NT2/D1 (cell line): ENCODE data around the gene FFAR2.

ENCODE experiments used
- DNase-seq: peaks from one replicate; pipeline ENCODE4 v3.0.0-alpha.2; 2011; ENCODE audit warnings: low read depth, low spot score
- H3K27me3 ChIP-seq: 2 replicates; pipeline ENCODE4 v1.6.0; 2011; ENCODE audit warnings: mild to moderate bottlenecking; ENCODE audit not compliant: insufficient read length, insufficient read depth
- H3K36me3 ChIP-seq: 2 replicates; pipeline ENCODE4 v1.6.1; 2011; ENCODE audit warnings: mild to moderate bottlenecking, low read length, mixed read lengths; ENCODE audit not compliant: insufficient read depth, insufficient read length
- H3K4me1 ChIP-seq: 2 replicates; pipeline ENCODE4 v1.5.1; 2011; ENCODE audit not compliant: insufficient read depth, insufficient read length
- H3K4me3 ChIP-seq: 2 replicates; pipeline ENCODE4 v1.5.1; 2011; ENCODE audit warnings: low read depth; ENCODE audit not compliant: insufficient read length
- H3K9ac ChIP-seq: 2 replicates; pipeline ENCODE4 v1.6.0; 2011; ENCODE audit warnings: low read depth; ENCODE audit not compliant: insufficient read length
- H3K9me3 ChIP-seq: 2 replicates; pipeline ENCODE4 v1.5.1; 2011; ENCODE audit warnings: mild to moderate bottlenecking, low read length; ENCODE audit not compliant: insufficient read depth
- SUZ12 ChIP-seq: IDR thresholded peaks from 2 replicates; pipeline ENCODE4 v1.6.1; 2011; ENCODE audit not compliant: insufficient read length, insufficient read depth; ENCODE audit errors: extremely low read depth
- YY1 ChIP-seq: IDR thresholded peaks from 2 replicates; pipeline ENCODE4 v1.6.1; 2011; ENCODE audit not compliant: insufficient read length, insufficient read depth
- ZNF274 ChIP-seq: IDR thresholded peaks from 2 replicates; pipeline ENCODE4 v1.6.1; 2011; ENCODE audit warnings: mild to moderate bottlenecking, low read depth, low read length

Gene FFAR2

GRCh38 chr19:35491836-35492360, 43.8 kb downstream of the FFAR2 start:
- Histone ChIP-seq H3K4me3 (no peak overlapping the region), H3K4me1 (peaks cover 7% of the 10 kb centered on the region), H3K36me3 (no peaks in the 10 kb centered on the region), H3K27me3 (no peaks in the 10 kb centered on the region), H3K9ac (no peak overlapping the region), H3K9me3 (no peaks in the 10 kb centered on the region)
- TF ChIP-seq SUZ12 (no peak), YY1 (no peak), ZNF274 (no peak)
- no peak for DNase-seq

GRCh38 chr19:35493971-35494370, 45.9 kb downstream of the FFAR2 start:
- no peak for DNase-seq
- no peak for TF ChIP-seq ZNF274
- Histone ChIP-seq H3K4me1 (peaks cover 7% of the 10 kb centered on the region), H3K27me3 (no peaks in the 10 kb centered on the region), H3K9me3 (no peaks in the 10 kb centered on the region), H3K9ac (no peak overlapping the region), H3K36me3 (peaks cover 11% of the 10 kb centered on the region), H3K4me3 (no peak overlapping the region)

GRCh38 chr19:35495107-35496064, 47.3 kb downstream of the FFAR2 start:
- no peak for DNase-seq
- TF ChIP-seq YY1 = no peak
- TF ChIP-seq ZNF274 = no peak
- no peak for TF ChIP-seq SUZ12
- Histone ChIP-seq H3K9me3 (no peaks in the 10 kb centered on the region), H3K4me1 (peaks cover 7% of the 10 kb centered on the region), H3K27me3 (no peaks in the 10 kb centered on the region), H3K9ac (no peak overlapping the region), H3K36me3 (peaks cover 24% of the 10 kb centered on the region), H3K4me3 (no peak overlapping the region)

- TF ChIP-seq YY1 (no peak), ZNF274 (no peak), SUZ12 (no peak)
- H3K27me3 ChIP-seq = no peaks in the 10 kb centered on the region
- H3K4me1 ChIP-seq = peaks cover 7% of the 10 kb centered on the region
- H3K9me3 ChIP-seq = no peaks in the 10 kb centered on the region
- DNase-seq = no peak
- no peak overlapping the region for H3K4me3 ChIP-seq
- H3K36me3 ChIP-seq = peaks cover 39% of the 10 kb centered on the region
- no peak overlapping the region for H3K9ac ChIP-seq
Measured at GRCh38 chr19:35497406-35497805, 49.3 kb downstream of the FFAR2 start.

- H3K27me3 ChIP-seq = no peaks in the 10 kb centered on the region
- H3K4me3 ChIP-seq = no peak overlapping the region
- no peaks in the 10 kb centered on the region for H3K9me3 ChIP-seq
- peaks cover 39% of the 10 kb centered on the region for H3K36me3 ChIP-seq
- H3K9ac ChIP-seq = no peak overlapping the region
- H3K4me1 ChIP-seq = peaks cover 9% of the 10 kb centered on the region
- DNase-seq = no peak
- TF ChIP-seq YY1 (no peak), SUZ12 (no peak)
Measured at GRCh38 chr19:35498220-35498619, 50.2 kb downstream of the FFAR2 start.

- H3K4me3 ChIP-seq = no peak overlapping the region
- DNase-seq = no peak
- no peak overlapping the region for H3K9ac ChIP-seq
- H3K9me3 ChIP-seq = no peaks in the 10 kb centered on the region
- H3K4me1 ChIP-seq = peaks cover 9% of the 10 kb centered on the region
- H3K27me3 ChIP-seq = no peaks in the 10 kb centered on the region
- no peak for TF ChIP-seq SUZ12
- no peak for TF ChIP-seq ZNF274
- TF ChIP-seq YY1 = no peak
- peaks cover 43% of the 10 kb centered on the region for H3K36me3 ChIP-seq
Measured at GRCh38 chr19:35498984-35499527, 51.0 kb downstream of the FFAR2 start.

- H3K4me1 ChIP-seq = peaks cover 5% of the 10 kb centered on the region
- H3K4me3 ChIP-seq = no peak overlapping the region
- no peaks in the 10 kb centered on the region for H3K27me3 ChIP-seq
- TF ChIP-seq ZNF274 (no peak), SUZ12 (no peak), YY1 (no peak)
- H3K9me3 ChIP-seq = no peaks in the 10 kb centered on the region
- no peak for DNase-seq
- H3K36me3 ChIP-seq = peaks cover 50% of the 10 kb centered on the region
- H3K9ac ChIP-seq = no peak overlapping the region
Measured at GRCh38 chr19:35500611-35501010, 52.6 kb downstream of the FFAR2 start.
